Measurements from ENCODE around the gene MSL3B.

MSL3B gene

GRCh38 chr2:233846387-233847247 lies 21.6 kb downstream of the MSL3B start:
- H3K36me3 ChIP-seq (ENCODE audit: control insufficient read depth, insufficient read depth, low read length): peaks cover 77% of the 10 kb centered on the region
- 90% methylated on average over 13 of the region's 16 CpGs for WGBS (ENCODE audit: insufficient coverage)
- H3K4me3 ChIP-seq (ENCODE audit: low read length): no peak overlapping the region
- no peaks in the 10 kb centered on the region for H3K9me3 ChIP-seq (replicated peaks; ENCODE audit: control insufficient read depth, low read depth, low read length)
- no peaks in the 10 kb centered on the region for H3K27me3 ChIP-seq (ENCODE audit: control insufficient read depth, insufficient read depth, low read length)
- DNase-seq: no peak
- no peaks in the 10 kb centered on the region for H3K4me1 ChIP-seq (ENCODE audit: control insufficient read depth, insufficient read depth, low read length)
- H3K27ac ChIP-seq (ENCODE audit: low read length): no peak overlapping the region

GRCh38 chr2:233845301-233846060 lies 22.7 kb downstream of the MSL3B start:
- no peak for DNase-seq
- H3K27ac ChIP-seq (ENCODE audit: low read length): no peak overlapping the region
- no peaks in the 10 kb centered on the region for H3K9me3 ChIP-seq (replicated peaks; ENCODE audit: control insufficient read depth, low read depth, low read length)
- no peaks in the 10 kb centered on the region for H3K27me3 ChIP-seq (ENCODE audit: control insufficient read depth, insufficient read depth, low read length)
- no peaks in the 10 kb centered on the region for H3K4me1 ChIP-seq (ENCODE audit: control insufficient read depth, insufficient read depth, low read length)
- peaks cover 79% of the 10 kb centered on the region for H3K36me3 ChIP-seq (ENCODE audit: control insufficient read depth, insufficient read depth, low read length)
- WGBS (ENCODE audit: insufficient coverage): no CpG with 5 or more reads among the region's 1 CpG
- no peak overlapping the region for H3K4me3 ChIP-seq (ENCODE audit: low read length)

DNA sequence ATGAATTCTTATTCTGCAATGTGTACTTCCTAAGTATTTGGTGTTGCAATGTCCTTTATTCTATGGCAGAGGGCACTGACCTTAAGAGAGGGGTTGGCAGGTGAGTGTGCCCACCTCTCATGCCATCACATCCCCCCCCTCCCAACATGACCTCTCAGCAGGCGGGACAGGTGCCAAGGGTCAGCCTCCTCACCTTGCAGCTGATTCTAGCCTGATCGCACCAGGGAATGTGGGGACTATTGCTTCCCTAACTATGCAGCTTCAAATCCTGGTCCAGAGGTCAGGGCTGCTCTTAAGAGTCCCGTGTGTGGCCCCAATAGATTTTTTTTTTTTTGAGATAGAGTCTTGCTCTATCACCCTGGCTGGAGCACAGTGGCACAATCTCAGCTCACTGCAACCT lies 23.4 kb downstream of the MSL3B start:
- Histone ChIP-seq H3K9me3 (replicated peaks; ENCODE audit: control insufficient read depth, low read depth, low read length) (no peaks in the 10 kb centered on the region), H3K4me1 (ENCODE audit: control insufficient read depth, insufficient read depth, low read length) (no peaks in the 10 kb centered on the region), H3K27me3 (ENCODE audit: control insufficient read depth, insufficient read depth, low read length) (no peaks in the 10 kb centered on the region), H3K36me3 (ENCODE audit: control insufficient read depth, insufficient read depth, low read length) (peaks cover 80% of the 10 kb centered on the region), H3K27ac (ENCODE audit: low read length) (no peak overlapping the region), H3K4me3 (ENCODE audit: low read length) (no peak overlapping the region)
- DNase-seq: no peak
- WGBS (ENCODE audit: insufficient coverage): 100% methylated on average over 1 of the region's 3 CpGs

DNA sequence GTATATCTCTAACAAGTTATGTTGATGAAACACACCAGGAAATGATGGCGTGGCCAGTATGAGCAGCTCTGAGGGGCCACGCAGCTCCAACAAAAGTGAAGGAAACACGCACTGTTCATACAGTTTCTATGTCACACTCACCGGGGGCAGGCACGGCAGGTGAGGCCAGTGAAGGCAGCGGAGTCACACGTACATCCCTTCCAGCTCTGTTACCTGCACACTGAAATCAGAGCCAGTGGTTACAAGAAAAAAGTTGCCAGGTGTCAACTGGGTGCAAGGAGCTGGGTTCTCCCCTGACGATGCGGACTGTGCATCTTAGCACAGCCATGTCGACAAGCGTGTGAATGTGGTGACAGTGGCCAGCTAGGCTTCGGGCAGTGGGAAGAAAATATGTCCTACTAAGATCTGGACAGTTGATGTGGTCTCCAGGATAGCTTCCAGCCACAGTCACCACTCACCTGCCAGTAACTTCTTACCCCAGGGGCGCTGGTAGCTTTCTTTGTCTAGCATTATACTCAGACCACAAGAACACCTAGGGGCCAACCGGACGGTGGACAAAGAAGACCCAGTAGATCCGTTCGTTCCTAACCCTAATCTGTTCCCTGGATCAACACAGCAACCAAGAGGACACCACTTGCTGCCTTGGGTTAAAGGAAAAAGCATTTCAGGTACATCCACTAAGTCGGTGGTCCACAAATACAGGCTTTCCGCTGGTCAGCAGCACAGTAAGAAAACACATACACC lies 23.9 kb downstream of the MSL3B start:
- Histone ChIP-seq H3K4me3 (ENCODE audit: low read length) (no peak overlapping the region), H3K9me3 (replicated peaks; ENCODE audit: control insufficient read depth, low read depth, low read length) (no peaks in the 10 kb centered on the region), H3K4me1 (ENCODE audit: control insufficient read depth, insufficient read depth, low read length) (no peaks in the 10 kb centered on the region), H3K36me3 (ENCODE audit: control insufficient read depth, insufficient read depth, low read length) (peaks cover 81% of the 10 kb centered on the region), H3K27me3 (ENCODE audit: control insufficient read depth, insufficient read depth, low read length) (no peaks in the 10 kb centered on the region), H3K27ac (ENCODE audit: low read length) (no peak overlapping the region)
- WGBS (ENCODE audit: insufficient coverage): 91% methylated on average over 14 of the region's 19 CpGs
- DNase-seq: no peak

- Histone ChIP-seq H3K4me1 (ENCODE audit: control insufficient read depth, insufficient read depth, low read length) (no peaks in the 10 kb centered on the region), H3K9me3 (replicated peaks; ENCODE audit: control insufficient read depth, low read depth, low read length) (no peaks in the 10 kb centered on the region), H3K36me3 (ENCODE audit: control insufficient read depth, insufficient read depth, low read length) (peaks cover 62% of the 10 kb centered on the region), H3K27me3 (ENCODE audit: control insufficient read depth, insufficient read depth, low read length) (no peaks in the 10 kb centered on the region), H3K27ac (ENCODE audit: low read length) (no peak overlapping the region), H3K4me3 (ENCODE audit: low read length) (no peak overlapping the region)
- DNase-seq: no peak
- 100% methylated on average over 7 of the region's 11 CpGs for WGBS (ENCODE audit: insufficient coverage)
Measured at GRCh38 chr2:233841183-233841582, 27.0 kb downstream of the MSL3B start.

GRCh38 chr2:233840520-233840919 lies 27.7 kb downstream of the MSL3B start:
- 87% methylated on average over 4 of the region's 9 CpGs for WGBS (ENCODE audit: insufficient coverage)

DNA sequence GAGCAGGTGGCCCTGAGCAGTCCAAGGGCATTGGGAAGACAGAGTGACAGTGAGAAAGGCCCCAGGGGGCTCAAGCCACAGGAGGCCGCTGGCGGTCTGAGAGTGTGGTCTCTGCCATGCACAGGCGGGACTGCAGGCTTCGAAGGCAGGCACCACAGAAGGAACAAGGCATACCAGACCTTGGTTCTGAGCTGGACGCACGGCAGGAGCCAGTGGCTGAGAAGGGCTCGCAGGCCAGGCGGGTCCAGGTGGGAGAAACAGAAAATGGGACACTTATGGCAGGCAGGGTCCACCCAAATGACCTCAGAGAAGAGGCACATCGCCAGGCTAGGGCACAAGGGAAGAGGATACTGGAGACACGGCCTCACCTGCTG lies 28.8 kb downstream of the MSL3B start:
- no peaks in the 10 kb centered on the region for H3K9me3 ChIP-seq (replicated peaks; ENCODE audit: control insufficient read depth, low read depth, low read length)
- no peaks in the 10 kb centered on the region for H3K4me1 ChIP-seq (ENCODE audit: control insufficient read depth, insufficient read depth, low read length)
- H3K36me3 ChIP-seq (ENCODE audit: control insufficient read depth, insufficient read depth, low read length): peaks cover 66% of the 10 kb centered on the region
- H3K27me3 ChIP-seq (ENCODE audit: control insufficient read depth, insufficient read depth, low read length): no peaks in the 10 kb centered on the region
- 91% methylated on average over 6 of the region's 10 CpGs for WGBS (ENCODE audit: insufficient coverage)
- DNase-seq: no peak
- H3K27ac ChIP-seq (ENCODE audit: low read length): no peak overlapping the region
- H3K4me3 ChIP-seq (ENCODE audit: low read length): no peak overlapping the region

More at GRCh38 chr2:233840520-233840919, 27.7 kb downstream of the MSL3B start:
- no peak overlapping the region for H3K4me3 ChIP-seq (ENCODE audit: low read length)
- no peak overlapping the region for H3K27ac ChIP-seq (ENCODE audit: low read length)
- no peaks in the 10 kb centered on the region for H3K27me3 ChIP-seq (ENCODE audit: control insufficient read depth, insufficient read depth, low read length)
- H3K36me3 ChIP-seq (ENCODE audit: control insufficient read depth, insufficient read depth, low read length): peaks cover 67% of the 10 kb centered on the region
- no peaks in the 10 kb centered on the region for H3K9me3 ChIP-seq (replicated peaks; ENCODE audit: control insufficient read depth, low read depth, low read length)
- no peak for DNase-seq
- no peaks in the 10 kb centered on the region for H3K4me1 ChIP-seq (ENCODE audit: control insufficient read depth, insufficient read depth, low read length)

DNA sequence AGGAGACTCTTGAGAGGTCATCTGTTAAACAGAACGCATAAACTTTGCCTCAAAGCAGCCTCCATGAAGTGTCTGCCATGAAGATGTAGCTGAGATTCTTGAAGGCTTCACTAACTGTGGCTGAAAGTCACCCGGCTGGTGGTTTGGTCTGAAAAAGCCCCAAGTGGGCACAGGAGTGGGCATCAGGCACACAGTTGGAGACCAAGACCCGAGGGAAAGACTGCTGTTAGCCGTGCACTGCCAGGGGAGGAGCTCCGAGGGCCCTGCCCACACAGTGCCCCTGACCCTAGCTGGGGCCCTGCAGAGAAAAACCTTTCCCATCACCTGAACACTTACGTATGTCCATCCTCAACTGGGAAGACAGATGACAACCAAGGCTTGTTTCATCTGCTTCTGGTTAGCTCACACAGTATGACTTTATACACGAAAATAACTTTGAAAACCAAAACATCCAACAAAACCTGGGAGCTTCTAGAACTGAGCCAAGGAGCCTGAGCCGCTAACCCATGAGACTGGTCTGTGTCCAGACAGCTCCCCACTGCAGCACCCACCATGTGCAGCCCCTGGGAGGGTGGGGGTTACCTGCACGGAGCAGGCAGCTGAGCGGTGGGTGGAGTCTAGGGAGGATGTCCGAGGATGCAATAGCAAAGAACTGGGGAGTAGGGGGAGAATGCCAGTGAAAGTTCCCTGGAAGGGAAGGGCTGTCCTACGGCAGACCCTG lies 29.3 kb downstream of the MSL3B start:
- no peak overlapping the region for H3K4me3 ChIP-seq (ENCODE audit: low read length)
- no peak overlapping the region for H3K27ac ChIP-seq (ENCODE audit: low read length)
- peaks cover 4% of the 10 kb centered on the region for H3K4me1 ChIP-seq (ENCODE audit: control insufficient read depth, insufficient read depth, low read length)
- no peaks in the 10 kb centered on the region for H3K27me3 ChIP-seq (ENCODE audit: control insufficient read depth, insufficient read depth, low read length)
- no peak for DNase-seq
- WGBS (ENCODE audit: insufficient coverage): 77% methylated on average over 8 of the region's 12 CpGs
- H3K9me3 ChIP-seq (replicated peaks; ENCODE audit: control insufficient read depth, low read depth, low read length): no peaks in the 10 kb centered on the region
- peaks cover 66% of the 10 kb centered on the region for H3K36me3 ChIP-seq (ENCODE audit: control insufficient read depth, insufficient read depth, low read length)

- WGBS (ENCODE audit: insufficient coverage): 72% methylated on average over 6 of the region's 7 CpGs
- DNase-seq: no peak
- Histone ChIP-seq H3K9me3 (replicated peaks; ENCODE audit: control insufficient read depth, low read depth, low read length) (no peaks in the 10 kb centered on the region), H3K36me3 (ENCODE audit: control insufficient read depth, insufficient read depth, low read length) (peaks cover 60% of the 10 kb centered on the region), H3K4me3 (ENCODE audit: low read length) (no peak overlapping the region), H3K27me3 (ENCODE audit: control insufficient read depth, insufficient read depth, low read length) (no peaks in the 10 kb centered on the region), H3K27ac (ENCODE audit: low read length) (no peak overlapping the region), H3K4me1 (ENCODE audit: control insufficient read depth, insufficient read depth, low read length) (peaks cover 4% of the 10 kb centered on the region)
Measured at GRCh38 chr2:233838251-233838650, 29.9 kb downstream of the MSL3B start.

Measured in muscle of leg (tissue), 3 donors.